Natural killer cell (primary cell): ENCODE results near the gene IVD. TPM values are rescaled to one million over a fixed set of nuclear protein-coding genes. Genes with fewer than 3 reads are reported as not detected.
"Not testable (repeated sequence)": the region's sequence is repeated elsewhere in the genome, so short reads cannot be mapped to it uniquely, and the experiment has no call there.

ENCODE experiments used
- ATAC-seq, 3 donors: fragments of 150-1000 bp in 2 of 3; fragments of 200-7000 bp in 1 of 3; cut with Tn5 transposase; 1 replicate in 1 of 3; 2 replicates in 2 of 3; pipeline ENCODE4 v1.10.0; 2021; ENCODE audit warnings: mild to moderate bottlenecking in 2 of 3, moderate library complexity in 2 of 3
- DNase-seq, 2 donors: peaks; one replicate each; pipeline versions ENCODE4 v3.0.0 to v3.0.0-alpha.2; 2013 to 2021; ENCODE audit warnings: mixed read lengths in 1 of 2
- H3K27ac ChIP-seq: one replicate; pipeline ENCODE4 v1.5.1; 2013; ENCODE audit warnings: mild to moderate bottlenecking, low read length
- H3K27me3 ChIP-seq: one replicate; pipeline ENCODE4 v1.6.1; 2013; ENCODE audit warnings: low read length; ENCODE audit not compliant: control insufficient read depth, insufficient read depth
- H3K36me3 ChIP-seq: one replicate; pipeline ENCODE4 v1.6.1; 2013; ENCODE audit warnings: low read length; ENCODE audit not compliant: control insufficient read depth, insufficient read depth
- H3K4me1 ChIP-seq: one replicate; pipeline ENCODE4 v1.6.1; 2013; ENCODE audit warnings: low read length; ENCODE audit not compliant: control insufficient read depth, insufficient read depth
- H3K4me3 ChIP-seq: one replicate; pipeline ENCODE4 v1.5.1; 2013; ENCODE audit warnings: low read length
- H3K9me3 ChIP-seq: one replicate; pipeline ENCODE4 v1.6.1; 2013; ENCODE audit warnings: low read length; ENCODE audit not compliant: control insufficient read depth, insufficient read depth
- H3K27ac Mint-ChIP-seq, 2 donors: one replicate each; pipeline ENCODE4 v1.8.0; 2022; ENCODE audit warnings: mild to moderate bottlenecking in 2 of 2, mixed read lengths in 2 of 2, moderate library complexity in 1 of 2
- H3K27me3 Mint-ChIP-seq, 2 donors: one replicate each; pipeline ENCODE4 v1.8.0; 2022; ENCODE audit warnings: low read depth in 2 of 2, mixed read lengths in 2 of 2
- H3K36me3 Mint-ChIP-seq: one replicate; pipeline ENCODE4 v1.8.0; 2022; ENCODE audit warnings: mixed read lengths
- H3K4me1 Mint-ChIP-seq, 2 donors: one replicate each; pipeline ENCODE4 v1.8.0; 2022; ENCODE audit warnings: mixed read lengths in 2 of 2
- H3K4me3 Mint-ChIP-seq: one replicate; pipeline ENCODE4 v1.8.0; 2022; ENCODE audit warnings: mild to moderate bottlenecking, moderate library complexity, mixed read lengths
- H3K9me3 Mint-ChIP-seq, 2 donors: one replicate each; pipeline ENCODE4 v1.8.0; 2022; ENCODE audit warnings: mixed read lengths in 2 of 2
- CTCF ChIP-seq: fragments of 200-600 bp; IDR thresholded peaks from one replicate; pipeline ENCODE4 v1.8.0; 2022; ENCODE audit warnings: antibody characterized with exemption
- WGBS: methylation state at CpG from one replicate; pipeline ENCODE4 v1.1.7; 2013; ENCODE audit warnings: missing lambda C conversion rate; ENCODE audit not compliant: insufficient coverage; 5-methylcytosine and 5-hydroxymethylcytosine counted together
- intact Hi-C: fragments of 100-400 bp; cut with micrococcal nuclease; formaldehyde crosslinking; loops from one replicate; pipeline ENCODE4 v1.14.2; 2022
- total RNA-seq, 4 donors: library from RNA; stranded (reverse); fragments of 120-200 nt in 1 of 4; gene quantifications; one replicate each; pipeline versions ENCODE4 v1.2.3 to v1.2.4, GENCODE V29; 2013 to 2022

IVD gene
- total RNA-seq, 3 donors from 2014 or later (not counting 1 experiment from before 2014, with no cell fraction given) = 56.2 to 76.8 (median 67.3) TPM

GRCh38 chr15:40452296-40453090 is 46.9 kb downstream of the IVD start:
- Mint-ChIP-seq H3K4me3 (peak overlapping the region; percentile 73), H3K4me1 (peaks cover 75 to 82% of the 10 kb centered on the region in 2 donors), H3K27ac (peak overlapping the region; percentile 80 to 89), H3K36me3 (no peaks in the 10 kb centered on the region), H3K27me3 (no peaks in the 10 kb centered on the region), H3K9me3 (no peaks in the 10 kb centered on the region)
- H3K27me3 ChIP-seq = no peaks in the 10 kb centered on the region
- peak overlapping the region; percentile 69 for H3K27ac ChIP-seq
- peak; percentile 60 to 72 (median 61) for ATAC-seq
- intact Hi-C loops = no loop called here
- no peak overlapping the region for H3K4me3 ChIP-seq
- peaks cover 62% of the 10 kb centered on the region for H3K4me1 ChIP-seq
- no peaks in the 10 kb centered on the region for H3K9me3 ChIP-seq
- TF ChIP-seq CTCF = no peak
- peak in 1 of 2 donors; percentile 24 for DNase-seq
- no peaks in the 10 kb centered on the region for H3K36me3 ChIP-seq
- 26% methylated on average over 10 of the region's 11 CpGs for WGBS

GRCh38 chr15:40453941-40454340 is 48.3 kb downstream of the IVD start:
- H3K9me3 ChIP-seq, H3K27me3 ChIP-seq, H3K4me3 ChIP-seq, H3K9me3 Mint-ChIP-seq, H3K27me3 Mint-ChIP-seq, H3K36me3 Mint-ChIP-seq, H3K36me3 ChIP-seq: not testable (repeated sequence)
- peak overlapping the region; percentile 69 for H3K27ac ChIP-seq
- WGBS = 0% methylated on average over 2 of the region's 3 CpGs
- peak in 1 of 2 donors; percentile 56 for DNase-seq
- peak; percentile 52 to 67 (median 63) for ATAC-seq
- intact Hi-C loops = loop anchor here (2.0 kb wide), 1 partner anchor 17 kb away; the partner anchor contains the start of gene CHST14
- Mint-ChIP-seq H3K4me3 (peak overlapping the region; percentile 73), H3K4me1 (peaks cover 79 to 84% of the 10 kb centered on the region in 2 donors), H3K27ac (peak overlapping the region; percentile 80 to 89)
- H3K4me1 ChIP-seq = peaks cover 62% of the 10 kb centered on the region

- no peak for TF ChIP-seq CTCF
- peak in 1 of 3 donors; percentile 41 for ATAC-seq
- Mint-ChIP-seq H3K27me3 (no peaks in the 10 kb centered on the region), H3K36me3 (no peaks in the 10 kb centered on the region), H3K4me1 (peaks cover 69 to 74% of the 10 kb centered on the region in 2 donors), H3K4me3 (peak overlapping the region; percentile 37), H3K27ac (peak overlapping the region; percentile 80 to 89), H3K9me3 (no peaks in the 10 kb centered on the region)
- Histone ChIP-seq H3K36me3 (peaks cover 11% of the 10 kb centered on the region), H3K27me3 (no peaks in the 10 kb centered on the region), H3K27ac (peak overlapping the region; percentile 69), H3K4me3 (no peak overlapping the region), H3K9me3 (no peaks in the 10 kb centered on the region), H3K4me1 (peaks cover 62% of the 10 kb centered on the region)
- intact Hi-C loops = loop anchor here (2.0 kb wide), 1 partner anchor 16 kb away; the partner anchor contains the start of gene CHST14
- WGBS = 68% methylated on average over 9 of the region's 9 CpGs
- no peak for DNase-seq
Measured at GRCh38 chr15:40454904-40455391, 49.4 kb downstream of the IVD start.

GRCh38 chr15:40456299-40456712 is 50.7 kb downstream of the IVD start:
- peak overlapping the region; percentile 80 to 89 for H3K27ac Mint-ChIP-seq
- H3K4me3 Mint-ChIP-seq = no peak overlapping the region
- TF ChIP-seq CTCF = no peak
- Histone ChIP-seq H3K36me3 (peaks cover 13% of the 10 kb centered on the region), H3K4me3 (no peak overlapping the region), H3K4me1 (peaks cover 59% of the 10 kb centered on the region), H3K9me3 (no peaks in the 10 kb centered on the region), H3K27me3 (no peaks in the 10 kb centered on the region), H3K27ac (no peak overlapping the region)
- H3K27me3 Mint-ChIP-seq = no peaks in the 10 kb centered on the region
- no peak for ATAC-seq
- no peak for DNase-seq
- intact Hi-C loops = no loop called here
- no peaks in the 10 kb centered on the region for H3K9me3 Mint-ChIP-seq
- peaks cover 61 to 63% of the 10 kb centered on the region in 2 donors for H3K4me1 Mint-ChIP-seq
- H3K36me3 Mint-ChIP-seq = no peaks in the 10 kb centered on the region
- WGBS = 95% methylated on average over 7 of the region's 7 CpGs
